Activated CD8-positive, alpha-beta memory T cell treated with anti-CD3 and anti-CD28 coated beads, Interleukin-2, amount 50 U/mL, for 24 hours (primary cell): ENCODE measurements around the gene GUCD1.

Experiments
- DNase-seq: peaks from one replicate; pipeline ENCODE4 v3.0.0-alpha.2; 2020; ENCODE audit errors: extremely low read depth

GUCD1 gene

DNA sequence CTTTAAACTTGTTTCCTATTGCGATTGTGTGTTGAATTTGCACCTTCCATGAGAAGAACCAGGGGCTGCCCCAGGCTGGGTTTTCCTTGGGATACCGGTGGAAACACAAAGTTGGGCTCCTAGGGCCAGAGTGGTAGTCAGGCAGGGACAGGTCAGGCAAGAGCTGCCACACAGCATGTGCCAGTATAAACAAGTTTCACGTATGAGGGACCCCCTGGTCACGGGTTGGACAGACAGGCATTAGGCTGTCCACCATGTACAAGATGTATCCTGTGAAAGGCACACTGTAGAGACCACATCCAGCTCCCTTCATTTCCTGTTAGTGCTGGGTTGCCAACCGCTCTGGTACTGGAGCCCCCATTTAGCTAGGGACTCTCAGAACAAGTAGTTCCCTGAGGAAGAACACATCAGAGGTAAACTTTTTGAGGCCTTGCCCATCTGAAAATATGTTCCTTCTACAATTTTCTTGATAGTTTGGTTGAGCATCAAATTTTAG, 51.0 kb downstream of the GUCD1 start:
- DNase-seq = no peak

- DNase-seq = peak; percentile 44
Measured at GRCh38 chr22:24503137-24503842, 51.6 kb downstream of the GUCD1 start.

DNA sequence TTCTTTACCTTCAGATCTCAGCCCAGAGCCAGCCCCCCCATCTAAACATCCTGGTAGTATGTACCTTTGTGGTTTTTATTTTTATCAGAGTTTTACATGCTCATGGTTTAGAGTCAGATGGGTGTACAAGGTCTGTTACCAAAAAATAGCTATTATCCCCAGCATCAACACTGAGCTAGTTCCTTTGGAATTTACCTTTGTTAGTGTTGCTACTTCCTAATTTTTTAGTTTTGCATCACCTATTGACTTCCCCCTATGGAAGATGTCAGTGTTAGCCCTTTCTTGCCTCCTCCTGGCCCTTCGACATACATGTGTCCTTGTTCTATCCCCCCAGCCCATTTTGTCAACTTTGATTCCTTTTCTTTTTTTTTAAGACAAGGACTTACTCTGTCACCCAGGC, 52.4 kb downstream of the GUCD1 start:
- DNase-seq = no peak

DNA sequence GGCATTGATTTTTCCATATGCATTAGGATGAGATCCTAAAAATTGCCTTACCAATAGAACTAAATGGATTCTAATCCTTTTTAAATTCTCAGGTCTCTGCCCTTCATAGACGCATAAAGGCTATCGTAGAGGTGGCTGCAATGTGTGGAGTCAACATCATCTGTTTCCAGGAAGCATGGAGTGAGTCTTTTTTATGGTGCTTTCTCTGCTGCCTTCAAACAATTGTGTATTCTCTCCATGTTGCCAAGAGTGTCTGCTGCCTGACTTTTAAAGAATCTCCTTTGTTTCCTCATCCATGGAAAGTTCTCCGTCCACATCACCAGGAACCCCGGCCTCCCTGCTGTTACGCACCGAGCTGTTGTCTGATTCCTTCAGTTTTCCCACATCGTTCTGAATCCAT, 52.9 kb downstream of the GUCD1 start:
- no peak for DNase-seq

- DNase-seq = no peak
Measured at GRCh38 chr22:24501301-24502005, 53.5 kb downstream of the GUCD1 start.

DNA sequence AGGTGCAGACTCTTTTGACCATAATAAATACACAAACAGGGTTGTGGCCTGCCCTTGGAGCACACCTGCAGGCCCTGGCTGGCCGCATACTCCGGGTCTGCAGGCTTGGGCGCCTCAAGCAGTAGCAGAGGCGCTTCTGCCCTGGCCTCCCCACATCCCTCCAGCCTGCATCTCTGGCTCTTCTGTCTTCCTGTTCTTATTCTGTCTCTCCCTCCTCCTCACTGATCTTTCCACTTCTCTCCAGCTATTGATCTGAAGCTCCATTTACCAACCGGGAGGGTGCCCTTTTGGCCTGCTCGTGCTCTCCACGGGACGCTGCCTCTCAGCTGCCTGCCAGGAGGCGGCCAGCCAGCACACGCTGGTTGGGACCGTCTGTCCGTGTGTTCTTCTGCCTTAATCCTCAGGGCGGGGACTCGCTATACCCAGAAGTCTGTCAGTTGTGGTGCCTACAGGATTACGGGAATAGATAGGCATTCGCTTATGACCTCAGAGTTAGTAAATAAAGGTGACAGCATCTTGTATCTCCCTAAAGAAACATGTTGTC, 54.6 kb downstream of the GUCD1 start:
- no peak for DNase-seq

DNA sequence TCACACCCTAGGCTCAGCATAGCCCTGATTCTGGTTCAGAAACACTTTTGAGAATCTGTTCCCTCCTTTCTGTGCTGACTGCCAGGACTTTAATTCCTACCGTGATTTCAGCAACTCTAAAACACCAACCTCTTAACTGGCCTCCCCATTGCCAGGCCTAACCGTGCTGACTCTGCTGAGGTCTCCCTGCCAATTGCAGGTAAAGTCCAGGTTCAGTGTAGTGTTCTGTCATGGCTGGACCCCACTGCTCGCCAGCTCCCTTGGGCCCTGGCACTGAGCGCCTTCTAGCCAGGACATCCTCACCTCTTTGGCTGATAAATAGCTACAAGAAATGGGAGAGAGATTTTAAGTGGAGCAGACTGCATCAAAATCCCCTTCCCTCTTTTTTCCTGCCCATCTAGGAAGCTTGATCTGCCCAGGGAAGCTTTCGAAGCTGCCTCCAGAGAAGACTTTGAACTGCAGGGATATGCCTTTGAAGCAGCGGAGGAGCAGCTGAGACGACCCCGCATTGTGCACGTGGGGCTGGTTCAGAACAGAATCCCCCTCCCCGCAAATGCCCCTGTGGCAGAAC, 55.1 kb downstream of the GUCD1 start:
- no peak for DNase-seq

GRCh38 chr22:24498824-24499223, 56.1 kb downstream of the GUCD1 start:
- no peak for DNase-seq

DNA sequence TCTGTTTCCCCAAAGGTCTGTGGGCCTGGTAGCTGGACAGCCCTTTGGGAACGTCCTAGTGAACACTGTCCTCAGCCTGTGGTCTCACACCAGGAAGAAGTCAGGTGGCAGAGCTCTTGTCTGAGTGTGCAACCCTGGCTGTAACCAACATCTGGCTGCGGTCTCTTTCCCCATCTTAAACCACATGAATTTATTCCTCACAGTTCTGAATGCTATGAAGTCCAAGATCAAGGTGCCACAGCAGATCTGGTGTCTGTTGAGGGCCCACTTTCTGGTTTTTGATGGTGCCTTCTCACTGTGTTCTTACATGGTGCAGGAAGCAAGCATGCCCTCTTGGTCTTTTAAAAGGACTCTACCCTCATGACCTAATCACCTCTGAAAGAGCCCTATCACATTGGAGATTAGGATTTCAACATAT, 57.1 kb downstream of the GUCD1 start:
- DNase-seq = no peak

DNA sequence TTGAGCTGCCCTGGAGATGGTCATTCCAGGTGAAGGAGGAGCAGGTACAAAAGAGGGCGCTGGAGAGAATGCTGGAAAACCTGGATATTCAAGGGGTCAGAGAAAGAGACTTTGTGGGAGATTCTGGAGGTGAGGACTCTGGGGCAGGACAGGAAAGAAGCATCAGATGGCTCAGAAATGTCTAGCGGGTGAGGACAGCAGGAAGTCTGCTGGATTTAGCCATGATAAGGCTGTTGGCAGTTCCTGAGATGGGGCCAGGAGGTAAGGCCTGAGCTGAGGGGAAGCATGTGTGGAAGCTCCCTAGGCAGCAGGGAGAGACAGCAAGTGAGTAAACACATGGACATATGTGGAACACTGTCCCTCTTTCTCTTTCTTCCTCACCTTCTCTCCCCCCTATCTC, 58.3 kb downstream of the GUCD1 start:
- DNase-seq = no peak

- no peak for DNase-seq
Measured at GRCh38 chr22:24496234-24496633, 58.7 kb downstream of the GUCD1 start.

DNA sequence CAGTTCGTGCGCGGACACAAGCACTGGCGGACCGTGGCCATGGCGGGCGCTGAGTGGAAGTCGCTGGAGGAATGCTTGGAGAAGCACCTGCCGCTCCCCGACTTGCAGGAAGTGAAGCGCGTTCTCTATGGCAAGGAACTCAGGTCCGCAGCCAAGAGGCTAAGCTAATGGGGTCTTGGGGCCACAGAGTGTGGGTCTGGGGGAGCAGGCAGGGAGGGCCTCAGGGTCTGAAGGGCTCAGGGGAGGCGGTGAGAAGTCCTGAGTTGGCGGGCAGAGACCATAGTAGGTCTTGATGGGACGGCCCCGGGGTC, 59.6 kb downstream of the GUCD1 start:
- no peak for DNase-seq

DNA sequence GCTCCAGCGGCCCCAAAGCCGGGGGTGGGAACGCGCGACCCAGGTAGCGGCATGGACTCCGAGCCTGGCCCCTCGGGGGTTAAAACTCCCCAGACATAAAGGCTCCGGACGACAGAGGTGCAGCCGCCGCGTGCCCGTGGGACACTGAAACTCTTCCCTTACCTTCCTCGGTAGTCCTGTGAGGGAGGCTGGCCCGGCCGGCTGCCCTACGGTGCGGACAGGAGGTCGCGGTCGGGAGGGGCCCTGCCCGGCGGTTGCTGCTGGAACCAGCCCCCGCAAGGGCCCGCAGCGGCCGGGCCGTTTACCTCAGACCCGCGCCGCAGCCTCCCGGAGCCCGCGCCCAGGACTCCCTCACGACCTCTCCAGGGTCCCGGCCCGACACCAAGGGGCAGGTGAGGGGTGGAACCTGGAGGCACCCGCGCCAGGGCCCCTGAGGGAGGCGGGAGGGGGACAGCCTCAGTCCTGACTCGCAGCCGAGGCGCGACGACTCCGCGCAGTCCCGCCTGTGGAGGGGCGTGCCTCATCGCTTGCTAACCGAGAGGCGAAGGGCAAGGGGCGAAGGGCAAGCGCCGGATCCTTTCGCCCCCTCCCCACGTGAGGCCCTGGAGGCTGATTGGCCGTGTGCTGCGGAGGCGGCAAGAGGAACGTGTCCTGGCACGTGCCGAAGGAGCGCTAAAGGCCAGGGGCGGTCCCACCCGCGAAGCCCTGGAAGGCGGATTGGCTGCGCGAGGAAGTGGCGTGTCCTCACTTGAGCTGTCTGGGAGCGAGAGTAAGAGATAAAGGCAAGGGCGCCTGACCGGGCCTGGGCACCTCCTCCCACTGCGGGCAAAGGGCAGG, 60.2 kb downstream of the GUCD1 start, which contains the start of gene UPB1:
TSS of gene UPB1 (plus strand) at position 805 of the 837 bp plus-strand sequence. CDS start 72 bp downstream, outside the sequence.
- no peak for DNase-seq

DNA sequence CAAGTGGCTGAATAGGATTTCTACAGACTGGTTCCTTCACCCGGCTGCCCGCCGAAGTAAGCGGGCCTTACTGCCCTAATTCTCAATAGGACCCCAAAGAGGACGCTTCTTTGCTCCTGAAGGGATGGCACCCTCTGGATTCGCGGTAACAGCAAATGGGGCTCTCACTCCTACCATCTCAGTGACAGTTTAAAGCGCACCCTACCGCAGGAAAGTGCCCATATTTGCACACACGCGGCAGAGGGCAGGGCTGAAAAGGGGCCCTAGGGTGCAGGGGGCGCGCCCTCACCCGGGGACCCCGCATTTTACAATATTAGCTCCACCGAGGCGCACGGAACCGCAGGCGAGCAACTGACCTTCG, 60.8 kb downstream of the GUCD1 start:
- no peak for DNase-seq

- DNase-seq = no peak
Measured at GRCh38 chr22:24492391-24492790, 62.5 kb downstream of the GUCD1 start.
